Measurements from ENCODE around the gene SNCAIP. TPM values are rescaled to one million over a fixed set of nuclear protein-coding genes. Genes with fewer than 3 reads are reported as not detected.

SNCAIP gene
- total RNA-seq, 1 donor from 2014 or later = 4.4 TPM

GRCh38 chr5:122304471-122305215 is 7.4 kb upstream of the SNCAIP start:
- no peaks in the 10 kb centered on the region for H3K9me3 ChIP-seq
- DNase-seq (no peak), ATAC-seq (no peak)
- intact Hi-C loops (cut with DNase I) = no loop called here
- TF ChIP-seq, protein P1, sequence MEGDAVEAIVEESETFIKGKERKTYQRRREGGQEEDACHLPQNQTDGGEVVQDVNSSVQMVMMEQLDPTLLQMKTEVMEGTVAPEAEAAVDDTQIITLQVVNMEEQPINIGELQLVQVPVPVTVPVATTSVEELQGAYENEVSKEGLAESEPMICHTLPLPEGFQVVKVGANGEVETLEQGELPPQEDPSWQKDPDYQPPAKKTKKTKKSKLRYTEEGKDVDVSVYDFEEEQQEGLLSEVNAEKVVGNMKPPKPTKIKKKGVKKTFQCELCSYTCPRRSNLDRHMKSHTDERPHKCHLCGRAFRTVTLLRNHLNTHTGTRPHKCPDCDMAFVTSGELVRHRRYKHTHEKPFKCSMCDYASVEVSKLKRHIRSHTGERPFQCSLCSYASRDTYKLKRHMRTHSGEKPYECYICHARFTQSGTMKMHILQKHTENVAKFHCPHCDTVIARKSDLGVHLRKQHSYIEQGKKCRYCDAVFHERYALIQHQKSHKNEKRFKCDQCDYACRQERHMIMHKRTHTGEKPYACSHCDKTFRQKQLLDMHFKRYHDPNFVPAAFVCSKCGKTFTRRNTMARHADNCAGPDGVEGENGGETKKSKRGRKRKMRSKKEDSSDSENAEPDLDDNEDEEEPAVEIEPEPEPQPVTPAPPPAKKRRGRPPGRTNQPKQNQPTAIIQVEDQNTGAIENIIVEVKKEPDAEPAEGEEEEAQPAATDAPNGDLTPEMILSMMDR (IDR thresholded peaks at IDR 0.05) = no peak
- H3K4me3 ChIP-seq = no peak overlapping the region
- no peak overlapping the region for H3K27ac ChIP-seq
- no peaks in the 10 kb centered on the region for H3K36me3 ChIP-seq
- H3K27me3 ChIP-seq (ENCODE audit: low read depth) = no peaks in the 10 kb centered on the region
- no peaks in the 10 kb centered on the region for H3K4me1 ChIP-seq

DNA sequence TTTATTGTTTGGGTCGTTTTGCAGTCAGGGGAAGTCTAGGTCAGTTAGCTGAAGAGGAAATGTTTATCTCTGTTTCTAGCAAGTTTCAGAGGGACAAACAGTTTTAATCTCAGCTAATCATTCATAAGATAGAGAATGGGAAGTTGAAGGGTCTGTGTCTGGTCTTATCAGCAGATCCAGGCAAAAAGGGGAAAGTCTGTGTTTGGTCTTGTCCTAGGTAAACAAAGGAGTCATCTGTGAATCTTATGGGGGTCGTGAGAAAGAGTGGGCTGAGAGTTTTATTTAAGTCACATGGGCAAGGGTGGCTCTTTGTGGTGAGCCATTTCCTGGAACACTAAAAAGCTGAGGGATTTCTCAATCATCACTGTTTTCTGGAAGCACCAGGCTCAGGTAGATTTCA is 5.6 kb upstream of the SNCAIP start:
- Histone ChIP-seq H3K4me3 (no peak overlapping the region), H3K27ac (no peak overlapping the region), H3K27me3 (ENCODE audit: low read depth) (no peaks in the 10 kb centered on the region), H3K4me1 (no peaks in the 10 kb centered on the region), H3K36me3 (no peaks in the 10 kb centered on the region), H3K9me3 (no peaks in the 10 kb centered on the region)
- DNase-seq (no peak), ATAC-seq (no peak)
- TF ChIP-seq, protein P1 (IDR thresholded peaks at IDR 0.05) = no peak
- intact Hi-C loops (cut with DNase I) = no loop called here

- H3K36me3 ChIP-seq = no peaks in the 10 kb centered on the region
- no peak overlapping the region for H3K27ac ChIP-seq
- TF ChIP-seq, protein P1 (IDR thresholded peaks at IDR 0.05) = no peak
- H3K9me3 ChIP-seq = no peaks in the 10 kb centered on the region
- intact Hi-C loops (cut with DNase I) = no loop called here
- H3K27me3 ChIP-seq (ENCODE audit: low read depth) = peaks cover 26% of the 10 kb centered on the region
- H3K4me3 ChIP-seq = no peak overlapping the region
- no peak for ATAC-seq
- no peak for DNase-seq
- H3K4me1 ChIP-seq = peaks cover 10% of the 10 kb centered on the region
Measured at GRCh38 chr5:122310889-122311288, 1.1 kb upstream of the SNCAIP start.

DNA sequence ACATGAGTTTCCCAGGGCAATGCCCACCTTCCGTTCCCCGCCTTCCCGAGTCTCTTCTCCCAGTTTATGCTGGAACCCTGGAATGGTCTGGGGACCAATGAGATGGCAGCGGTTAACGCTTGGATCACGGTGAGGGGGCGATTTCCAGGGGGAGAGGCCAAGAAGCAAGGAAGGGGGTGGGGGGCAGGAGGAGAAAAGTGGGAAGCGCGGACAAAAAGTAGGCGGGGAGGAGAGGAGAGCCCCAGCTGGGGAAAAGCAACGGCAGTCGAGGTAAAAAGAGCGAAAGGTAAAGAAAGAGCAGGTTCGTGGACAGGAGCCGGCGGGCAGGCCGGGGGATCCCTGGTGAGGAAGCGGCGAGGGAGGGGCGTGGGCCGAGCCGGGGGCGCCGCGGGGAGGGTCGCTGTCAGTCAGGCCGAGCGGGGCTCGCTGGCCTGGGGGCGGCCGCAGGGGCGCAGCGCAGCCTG is 508 bp upstream of the SNCAIP start:
- Histone ChIP-seq H3K27me3 (ENCODE audit: low read depth) (peaks cover 26% of the 10 kb centered on the region), H3K4me1 (peaks cover 10% of the 10 kb centered on the region), H3K27ac (no peak overlapping the region), H3K4me3 (peak overlapping the region; percentile 60), H3K9me3 (no peaks in the 10 kb centered on the region), H3K36me3 (no peaks in the 10 kb centered on the region)
- TF ChIP-seq, protein P1 (IDR thresholded peaks at IDR 0.05) = no peak
- no peak for DNase-seq
- ATAC-seq = no peak
- intact Hi-C loops (cut with DNase I) = no loop called here

- H3K27ac ChIP-seq = peak overlapping the region; percentile 3
- H3K36me3 ChIP-seq = no peaks in the 10 kb centered on the region
- TF ChIP-seq, protein P1 (IDR thresholded peaks at IDR 0.05) = no peak
- H3K4me1 ChIP-seq = peaks cover 10% of the 10 kb centered on the region
- H3K27me3 ChIP-seq (ENCODE audit: low read depth) = peaks cover 26% of the 10 kb centered on the region
- intact Hi-C loops (cut with DNase I) = no loop called here
- no peaks in the 10 kb centered on the region for H3K9me3 ChIP-seq
- peak overlapping the region; percentile 60 for H3K4me3 ChIP-seq
- DNase-seq (no peak), ATAC-seq (peak; percentile 57 to 78)
Measured at GRCh38 chr5:122312591-122313406, 762 bp downstream of the SNCAIP start.

All from lower lobe of right lung (tissue), 2 donors.